ENCODE data around the gene KHDC3L.

Gene KHDC3L

GRCh38 chr6:73325656-73326055 lies 36.8 kb upstream of the KHDC3L start:
- Histone ChIP-seq H2AFZ (ENCODE audit: low read length) (no peak overlapping the region), H3K4me1 (ENCODE audit: insufficient read depth, low read length, severe bottlenecking) (no peaks in the 10 kb centered on the region), H3K4me2 (ENCODE audit: low read length) (no peak overlapping the region), H3K27me3 (ENCODE audit: insufficient read depth, low read length) (no peaks in the 10 kb centered on the region), H3K4me3 (ENCODE audit: low read depth, low read length, poor library complexity, severe bottlenecking) (no peak overlapping the region), H3K9ac (ENCODE audit: low read length) (no peak overlapping the region), H3K36me3 (ENCODE audit: insufficient read depth, low read length) (no peaks in the 10 kb centered on the region), H3F3A (ENCODE audit: insufficient read depth, low read length) (no peaks in the 10 kb centered on the region), H3K9me2 (ENCODE audit: low read depth, low read length) (no peaks in the 10 kb centered on the region), H3K79me2 (ENCODE audit: insufficient read depth, low read length) (no peaks in the 10 kb centered on the region), H3K9me3 (ENCODE audit: low read length) (no peaks in the 10 kb centered on the region), H4K20me1 (ENCODE audit: insufficient read depth, low read length) (no peaks in the 10 kb centered on the region), H3K27ac (ENCODE audit: low read depth, low read length, poor library complexity, severe bottlenecking) (no peak overlapping the region)
- TF ChIP-seq EZH2 (IDR thresholded peaks at IDR 0.05; ENCODE audit: borderline replicate concordance, low read length) (no peak), CTCF (IDR thresholded peaks at IDR 0.05; ENCODE audit: low read length) (no peak)

DNA sequence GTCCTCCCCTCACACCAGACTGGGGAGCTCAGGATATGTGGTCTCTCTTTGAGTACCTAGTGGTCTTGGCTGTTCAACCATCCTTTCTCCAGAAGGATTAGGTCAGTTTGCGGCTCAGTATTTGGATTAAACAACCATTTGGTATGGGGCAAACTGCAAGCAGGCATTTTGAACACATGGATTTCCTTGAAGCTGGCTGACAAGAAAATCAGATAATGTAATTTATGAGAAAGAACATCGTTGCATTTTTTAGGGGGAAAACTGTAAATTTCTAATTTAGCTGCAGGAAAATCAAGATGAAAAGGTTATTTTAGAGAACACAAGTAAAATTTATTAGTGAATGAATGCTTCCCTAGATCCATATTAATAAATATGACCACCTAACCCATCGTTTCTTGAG lies 33.7 kb upstream of the KHDC3L start:
- no peak overlapping the region for H3K9ac ChIP-seq (ENCODE audit: low read length)
- no peak overlapping the region for H3K4me3 ChIP-seq (ENCODE audit: low read depth, low read length, poor library complexity, severe bottlenecking)
- no peaks in the 10 kb centered on the region for H3K79me2 ChIP-seq (ENCODE audit: insufficient read depth, low read length)
- H4K20me1 ChIP-seq (ENCODE audit: insufficient read depth, low read length) = no peaks in the 10 kb centered on the region
- no peak overlapping the region for H2AFZ ChIP-seq (ENCODE audit: low read length)
- TF ChIP-seq CTCF (IDR thresholded peaks at IDR 0.05; ENCODE audit: low read length) (no peak), EZH2 (IDR thresholded peaks at IDR 0.05; ENCODE audit: borderline replicate concordance, low read length) (no peak)
- no peaks in the 10 kb centered on the region for H3K36me3 ChIP-seq (ENCODE audit: insufficient read depth, low read length)
- H3K27ac ChIP-seq (ENCODE audit: low read depth, low read length, poor library complexity, severe bottlenecking) = no peak overlapping the region
- H3K9me3 ChIP-seq (ENCODE audit: low read length) = no peaks in the 10 kb centered on the region
- no peaks in the 10 kb centered on the region for H3F3A ChIP-seq (ENCODE audit: insufficient read depth, low read length)
- no peak overlapping the region for H3K4me2 ChIP-seq (ENCODE audit: low read length)
- H3K27me3 ChIP-seq (ENCODE audit: insufficient read depth, low read length) = no peaks in the 10 kb centered on the region
- no peaks in the 10 kb centered on the region for H3K4me1 ChIP-seq (ENCODE audit: insufficient read depth, low read length, severe bottlenecking)
- H3K9me2 ChIP-seq (ENCODE audit: low read depth, low read length) = no peaks in the 10 kb centered on the region

GRCh38 chr6:73329201-73329600 lies 33.3 kb upstream of the KHDC3L start:
- no peaks in the 10 kb centered on the region for H3K36me3 ChIP-seq (ENCODE audit: insufficient read depth, low read length)
- no peaks in the 10 kb centered on the region for H3K27me3 ChIP-seq (ENCODE audit: insufficient read depth, low read length)
- H3K79me2 ChIP-seq (ENCODE audit: insufficient read depth, low read length) = no peaks in the 10 kb centered on the region
- no peak overlapping the region for H3K4me2 ChIP-seq (ENCODE audit: low read length)
- H2AFZ ChIP-seq (ENCODE audit: low read length) = no peak overlapping the region
- no peak overlapping the region for H3K27ac ChIP-seq (ENCODE audit: low read depth, low read length, poor library complexity, severe bottlenecking)
- H3F3A ChIP-seq (ENCODE audit: insufficient read depth, low read length) = no peaks in the 10 kb centered on the region
- no peaks in the 10 kb centered on the region for H3K4me1 ChIP-seq (ENCODE audit: insufficient read depth, low read length, severe bottlenecking)
- H3K9me3 ChIP-seq (ENCODE audit: low read length) = no peaks in the 10 kb centered on the region
- no peaks in the 10 kb centered on the region for H4K20me1 ChIP-seq (ENCODE audit: insufficient read depth, low read length)
- H3K9ac ChIP-seq (ENCODE audit: low read length) = no peak overlapping the region
- H3K9me2 ChIP-seq (ENCODE audit: low read depth, low read length) = no peaks in the 10 kb centered on the region
- no peak overlapping the region for H3K4me3 ChIP-seq (ENCODE audit: low read depth, low read length, poor library complexity, severe bottlenecking)
- no peak for TF ChIP-seq EZH2 (IDR thresholded peaks at IDR 0.05; ENCODE audit: borderline replicate concordance, low read length)
- TF ChIP-seq CTCF (IDR thresholded peaks at IDR 0.05; ENCODE audit: low read length) = no peak
